ENCODE measurements around the gene ZBTB20.

ZBTB20 gene

GRCh38 chr3:114707252-114707860 is 439.7 kb downstream of the ZBTB20 start:
- DNase-seq (ENCODE audit: low spot score): no peak
- TF ChIP-seq, protein P1, sequence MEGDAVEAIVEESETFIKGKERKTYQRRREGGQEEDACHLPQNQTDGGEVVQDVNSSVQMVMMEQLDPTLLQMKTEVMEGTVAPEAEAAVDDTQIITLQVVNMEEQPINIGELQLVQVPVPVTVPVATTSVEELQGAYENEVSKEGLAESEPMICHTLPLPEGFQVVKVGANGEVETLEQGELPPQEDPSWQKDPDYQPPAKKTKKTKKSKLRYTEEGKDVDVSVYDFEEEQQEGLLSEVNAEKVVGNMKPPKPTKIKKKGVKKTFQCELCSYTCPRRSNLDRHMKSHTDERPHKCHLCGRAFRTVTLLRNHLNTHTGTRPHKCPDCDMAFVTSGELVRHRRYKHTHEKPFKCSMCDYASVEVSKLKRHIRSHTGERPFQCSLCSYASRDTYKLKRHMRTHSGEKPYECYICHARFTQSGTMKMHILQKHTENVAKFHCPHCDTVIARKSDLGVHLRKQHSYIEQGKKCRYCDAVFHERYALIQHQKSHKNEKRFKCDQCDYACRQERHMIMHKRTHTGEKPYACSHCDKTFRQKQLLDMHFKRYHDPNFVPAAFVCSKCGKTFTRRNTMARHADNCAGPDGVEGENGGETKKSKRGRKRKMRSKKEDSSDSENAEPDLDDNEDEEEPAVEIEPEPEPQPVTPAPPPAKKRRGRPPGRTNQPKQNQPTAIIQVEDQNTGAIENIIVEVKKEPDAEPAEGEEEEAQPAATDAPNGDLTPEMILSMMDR (IDR thresholded peaks at IDR 0.05; ENCODE audit: extremely low read depth, missing control alignments): no peak

DNA sequence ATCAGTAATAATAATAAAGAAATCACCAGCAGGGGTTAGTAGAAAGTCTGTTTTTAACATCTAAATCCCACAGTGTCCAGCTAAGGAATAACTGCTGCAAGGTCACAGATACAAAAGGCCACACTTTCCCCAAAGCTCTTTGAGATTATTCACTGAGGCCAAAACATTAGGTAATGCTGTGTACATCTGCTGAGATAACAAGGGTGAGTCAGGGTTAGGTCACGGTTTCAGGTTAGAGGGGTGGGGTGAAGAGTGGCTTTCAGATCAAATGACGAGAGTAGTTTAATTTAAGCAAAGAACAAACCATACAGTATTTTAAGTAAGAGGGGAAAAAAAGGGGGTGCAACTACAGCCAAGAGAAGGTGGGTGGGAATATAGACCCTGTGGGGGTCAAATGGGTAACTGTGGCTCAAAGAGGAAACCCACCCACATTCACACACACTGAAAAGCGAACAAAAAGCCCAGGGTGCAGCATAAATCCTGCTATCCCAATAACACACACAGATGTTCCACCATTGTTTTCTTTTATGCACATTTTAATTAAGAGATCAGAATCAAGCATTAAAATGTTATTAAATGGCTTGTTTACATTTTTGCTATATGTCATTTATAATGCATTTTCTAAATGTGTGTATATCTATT is 440.4 kb downstream of the ZBTB20 start:
- TF ChIP-seq, protein P1 (IDR thresholded peaks at IDR 0.05; ENCODE audit: extremely low read depth, missing control alignments): no peak
- peak; percentile 51 for DNase-seq (ENCODE audit: low spot score)

DNA sequence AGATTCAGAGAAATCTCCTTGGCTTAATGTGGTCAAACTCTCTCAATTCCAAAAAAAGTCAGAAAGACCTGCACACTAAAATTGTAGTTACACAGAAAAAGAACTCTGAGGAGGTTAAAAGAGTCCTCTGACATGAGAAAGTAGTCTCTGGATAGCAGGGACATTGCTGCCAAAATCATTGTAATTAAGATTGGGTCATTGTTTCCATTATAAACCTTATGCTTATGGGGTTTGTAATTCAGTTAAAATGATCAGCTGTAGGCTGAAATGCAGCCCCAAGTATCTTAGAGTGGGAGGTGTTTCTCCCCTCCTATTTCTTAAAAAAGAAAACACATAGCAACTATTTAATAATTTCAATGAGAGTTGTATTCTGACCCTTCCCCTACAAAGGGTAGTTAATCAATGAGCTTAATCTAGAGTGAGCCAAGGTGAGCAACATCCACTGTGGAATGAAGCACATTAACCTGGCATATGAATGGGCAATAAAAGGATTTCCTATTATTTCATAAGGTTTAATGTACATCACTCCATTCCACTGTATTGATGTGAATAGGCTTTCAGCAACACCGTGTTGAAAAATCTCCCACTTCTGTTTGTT is 446.4 kb downstream of the ZBTB20 start:
- TF ChIP-seq, protein P1 (IDR thresholded peaks at IDR 0.05; ENCODE audit: extremely low read depth, missing control alignments): no peak
- DNase-seq (ENCODE audit: low spot score): no peak

DNA sequence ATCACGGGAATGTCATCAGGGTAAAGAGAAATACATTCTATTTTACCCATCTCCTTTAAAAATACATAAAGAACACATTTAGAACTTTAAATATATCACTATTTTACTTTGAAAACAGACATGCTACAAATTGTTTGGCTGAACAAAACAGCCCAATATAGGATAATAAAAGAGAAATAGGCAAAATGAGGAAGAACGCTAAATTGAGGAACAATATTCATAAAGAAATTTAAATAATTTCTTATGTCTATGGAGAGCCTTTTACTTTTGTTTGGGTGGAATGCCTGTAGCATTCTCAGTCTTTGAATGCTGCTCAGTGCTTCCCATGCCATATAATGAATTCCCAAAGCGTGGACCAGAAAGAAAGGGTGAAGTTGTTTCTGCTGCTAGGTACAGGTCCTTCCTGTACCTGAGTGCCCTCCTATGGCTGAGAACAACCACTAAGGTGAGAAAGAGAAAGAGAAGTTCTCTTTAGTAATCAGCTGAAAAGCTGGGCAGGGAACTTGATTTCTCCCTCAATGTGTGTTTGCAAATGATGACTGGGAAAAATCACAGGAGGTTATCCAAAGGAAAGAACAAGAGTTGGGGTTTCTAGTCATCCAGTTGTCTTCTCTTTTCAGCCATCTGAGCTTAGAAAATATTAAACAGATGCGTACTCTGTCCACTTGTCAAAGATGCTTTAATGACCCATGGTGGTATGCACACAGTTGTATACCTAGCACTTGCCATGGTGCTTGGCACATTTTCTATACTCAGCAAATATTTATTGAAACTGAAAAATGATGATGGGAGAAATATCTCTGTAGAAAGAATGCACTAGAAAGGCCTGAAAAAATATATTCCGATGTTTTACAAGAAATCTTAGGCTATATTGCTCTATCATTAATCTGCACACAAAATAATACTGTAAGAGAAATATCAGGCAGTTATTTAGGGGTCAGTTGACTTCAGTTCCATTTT is 448.7 kb downstream of the ZBTB20 start:
- no peak for DNase-seq (ENCODE audit: low spot score)
- TF ChIP-seq, protein P1 (IDR thresholded peaks at IDR 0.05; ENCODE audit: extremely low read depth, missing control alignments): no peak

DNA sequence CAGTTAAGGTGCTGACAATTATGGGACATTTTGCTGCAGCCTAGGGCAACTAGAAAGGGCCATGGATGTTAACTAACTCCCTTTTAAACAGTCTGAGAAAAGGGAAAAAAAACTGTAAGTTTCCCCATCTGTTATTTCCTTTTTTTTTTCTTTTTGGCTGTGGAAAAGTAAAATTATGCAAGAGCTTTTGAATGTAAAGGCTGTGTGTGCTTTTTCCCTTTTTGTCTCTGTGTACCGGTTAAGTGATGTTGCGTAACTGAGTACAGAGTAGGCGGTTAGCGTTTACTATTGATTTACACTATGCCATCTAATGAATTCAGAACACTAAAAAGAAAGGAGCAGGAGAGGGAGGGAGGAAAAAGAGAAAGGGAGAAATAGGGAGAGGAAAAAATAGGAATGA is 449.7 kb downstream of the ZBTB20 start:
- no peak for DNase-seq (ENCODE audit: low spot score)
- TF ChIP-seq, protein P1 (IDR thresholded peaks at IDR 0.05; ENCODE audit: extremely low read depth, missing control alignments): no peak

GRCh38 chr3:114694251-114694650 is 452.8 kb downstream of the ZBTB20 start:
- TF ChIP-seq, protein P1 (IDR thresholded peaks at IDR 0.05; ENCODE audit: extremely low read depth, missing control alignments): no peak

More at GRCh38 chr3:114694251-114694650, 452.8 kb downstream of the ZBTB20 start:
- no peak for DNase-seq (ENCODE audit: low spot score)

Data from GM20000 (cell line).